Kasumi-1 (cell line): ENCODE measurements around the gene COPA.
A peak's percentile ranks its signal among the peaks of the same experiment; 100 is the strongest.

Source experiments
- DNase-seq, 2 experiments: peaks; one replicate each; lab custom pipeline; 2025; lab: John Stamatoyannopoulos, UW

The COPA gene

GRCh38 chr1:160362168-160362957, 19.3 kb upstream of the COPA start:
- no peak for DNase-seq

- no peak for DNase-seq
Measured at GRCh38 chr1:160361814-160362167, 18.7 kb upstream of the COPA start.

DNA sequence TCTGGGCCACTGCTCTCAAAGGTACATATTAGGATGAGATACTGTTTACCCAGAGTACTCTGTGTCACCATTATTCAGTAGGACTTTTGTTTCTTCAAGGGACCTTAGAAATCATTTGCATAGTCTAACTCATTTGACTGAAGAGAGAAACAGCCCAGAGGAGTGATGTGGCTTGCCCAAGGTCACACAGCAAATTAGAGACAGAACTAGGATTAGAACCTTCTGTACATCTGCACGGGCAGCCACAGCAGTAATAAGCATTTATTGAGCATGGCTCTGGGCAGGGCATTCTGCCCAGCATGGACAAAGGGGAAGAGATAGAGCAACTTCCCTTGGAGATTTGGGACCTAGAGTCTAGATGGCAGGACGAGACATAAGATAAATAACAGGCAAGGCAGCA, 18.1 kb upstream of the COPA start:
- DNase-seq: no peak

DNA sequence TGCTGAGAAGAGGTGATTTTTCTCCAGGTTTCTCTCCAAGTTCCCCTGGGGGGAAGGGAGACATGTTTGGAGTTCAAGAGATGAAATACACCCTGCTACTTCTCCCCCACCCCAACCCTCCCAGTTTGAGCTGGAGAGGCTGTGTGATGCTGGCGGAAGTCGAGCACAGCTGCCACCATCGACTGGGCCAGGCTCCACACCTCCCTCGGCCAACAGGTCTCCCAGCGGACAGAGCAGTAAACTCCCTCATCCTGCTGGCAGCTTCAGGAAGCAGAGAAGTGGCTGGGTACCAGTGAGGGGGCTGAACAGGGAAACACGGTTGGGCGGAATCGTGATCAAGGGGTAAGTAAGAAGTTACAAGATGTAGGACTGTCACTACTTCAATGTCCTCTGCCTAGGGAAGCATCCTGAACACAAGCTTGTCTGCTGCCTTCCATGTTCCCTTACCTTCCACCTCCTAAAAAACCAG, 17.2 kb upstream of the COPA start:
- no peak for DNase-seq

GRCh38 chr1:160359559-160360226, 16.6 kb upstream of the COPA start:
- no peak for DNase-seq

GRCh38 chr1:160358073-160358472, 15.0 kb upstream of the COPA start:
- no peak for DNase-seq

DNA sequence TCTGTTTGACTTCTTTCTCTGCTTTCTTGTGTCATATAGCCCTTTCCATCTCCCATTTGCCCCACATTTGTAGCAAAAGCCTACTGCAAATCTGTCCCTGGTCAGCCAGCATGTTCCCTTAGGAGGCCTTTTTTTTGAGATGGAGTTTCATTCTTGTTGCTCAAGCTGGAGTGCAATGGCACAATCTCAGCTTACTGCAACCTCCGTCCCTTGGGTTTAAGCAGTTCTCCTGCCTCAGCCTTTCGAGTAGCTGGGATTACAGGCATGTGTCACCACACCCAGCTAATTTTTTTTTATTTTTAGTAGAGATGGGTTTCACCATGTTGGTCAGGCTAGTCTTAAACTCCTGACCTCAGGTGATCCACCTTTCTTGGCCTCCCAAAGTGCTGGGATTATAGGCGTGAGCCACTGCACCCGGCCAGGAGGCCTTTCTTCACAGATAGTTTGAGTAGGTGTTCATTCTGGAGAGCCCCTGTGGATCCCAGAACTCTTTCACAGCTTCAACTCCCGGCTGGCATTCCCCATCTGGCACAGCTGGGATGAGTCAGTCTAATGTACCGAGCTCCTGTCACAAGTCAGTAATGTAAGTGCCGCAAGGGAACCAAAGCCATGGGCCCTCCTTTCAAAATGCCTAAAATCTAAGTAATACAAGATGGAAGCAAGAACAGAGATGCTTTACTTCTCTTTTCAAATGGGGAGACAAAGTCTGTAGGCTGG, 14.4 kb upstream of the COPA start:
- DNase-seq: no peak

DNA sequence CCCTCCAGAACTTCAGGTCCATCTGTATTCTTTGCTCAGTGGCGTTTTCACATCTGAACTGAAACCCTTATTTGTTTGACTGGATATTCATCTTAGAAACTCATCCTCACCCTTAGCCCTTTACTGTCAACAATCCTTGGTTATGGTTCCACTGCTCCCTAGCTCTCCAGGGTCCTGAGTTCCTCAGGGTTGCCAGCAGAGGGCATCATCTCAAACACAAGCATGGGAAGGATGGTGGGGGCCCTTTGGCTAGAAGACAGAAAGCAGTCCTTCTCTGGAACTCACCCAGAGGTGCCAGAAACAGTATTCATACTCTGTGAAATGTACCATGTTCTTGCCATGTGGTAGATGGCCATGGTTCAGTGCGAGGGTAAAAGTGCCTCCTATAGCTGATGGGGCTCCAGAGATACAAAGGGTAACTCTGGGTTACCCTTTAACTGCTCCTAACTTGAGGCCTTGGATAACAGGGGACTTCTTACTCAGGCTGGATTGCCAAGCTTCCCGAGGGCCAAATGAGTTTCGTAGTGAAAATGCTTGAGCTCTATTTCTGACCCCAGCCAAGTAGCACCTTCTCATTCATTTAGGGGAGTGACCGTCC, 11.4 kb upstream of the COPA start:
- peak; percentile 50 to 67 for DNase-seq

DNA sequence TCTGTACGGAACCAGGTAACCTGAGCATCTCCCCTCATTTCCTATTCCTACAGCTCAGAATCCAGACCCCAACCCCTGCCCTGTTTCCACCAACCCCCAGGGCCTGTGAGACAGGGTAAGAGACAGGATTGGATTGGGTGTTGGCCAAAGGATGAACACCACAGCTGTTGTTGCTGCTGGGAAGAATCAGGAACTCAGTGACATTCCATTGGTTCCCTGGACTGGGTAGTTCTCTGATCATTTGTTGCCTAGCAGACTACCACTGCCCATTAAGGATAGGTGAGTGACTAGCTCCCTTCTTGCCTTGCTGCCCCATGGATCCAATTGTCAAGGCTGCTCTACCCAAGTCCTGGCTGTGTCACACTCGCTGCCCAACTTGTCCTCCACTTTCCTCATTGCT, 10.2 kb upstream of the COPA start:
- no peak for DNase-seq

DNA sequence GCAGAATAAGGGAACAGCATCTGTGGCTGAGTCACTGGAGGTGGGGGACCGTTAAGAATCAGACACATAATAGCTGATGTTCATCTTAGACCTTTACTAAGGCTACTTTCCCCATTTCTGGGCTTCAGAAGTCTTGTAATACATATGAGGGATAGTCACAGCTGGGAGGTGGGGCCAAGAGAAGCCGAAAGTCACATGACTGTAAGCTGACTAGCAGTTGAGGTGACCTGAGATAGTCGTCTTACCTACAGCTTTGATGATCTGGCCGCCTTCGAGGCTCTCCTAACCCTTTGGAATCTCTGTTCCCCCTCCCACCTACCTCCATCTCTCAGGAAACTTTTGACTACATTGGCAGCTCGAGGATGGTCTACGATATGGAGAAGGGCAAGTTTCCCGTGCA, 9.5 kb upstream of the COPA start:
- no peak for DNase-seq

- no peak for DNase-seq
Measured at GRCh38 chr1:160351629-160352028, 8.6 kb upstream of the COPA start.

DNA sequence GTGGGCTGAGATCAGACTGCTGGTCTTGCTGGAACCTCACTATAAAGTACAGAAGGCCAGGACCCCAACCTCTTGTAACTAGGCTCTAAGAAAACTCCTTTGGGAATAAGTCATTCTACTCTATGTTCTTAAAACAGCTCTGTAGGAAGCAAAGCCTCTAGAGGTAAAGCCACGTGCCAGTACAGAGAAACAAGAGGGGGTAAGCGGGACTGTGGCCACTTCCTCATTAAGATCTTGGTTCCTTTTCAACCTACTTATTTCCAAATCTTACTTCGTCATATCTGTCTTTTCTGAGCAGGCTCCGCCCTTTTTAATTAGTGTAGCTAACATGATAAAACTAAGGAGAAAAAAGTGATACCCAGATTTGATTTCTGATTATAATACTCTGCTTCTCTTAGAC, 3.9 kb upstream of the COPA start:
- DNase-seq: peak; percentile 64 to 75

DNA sequence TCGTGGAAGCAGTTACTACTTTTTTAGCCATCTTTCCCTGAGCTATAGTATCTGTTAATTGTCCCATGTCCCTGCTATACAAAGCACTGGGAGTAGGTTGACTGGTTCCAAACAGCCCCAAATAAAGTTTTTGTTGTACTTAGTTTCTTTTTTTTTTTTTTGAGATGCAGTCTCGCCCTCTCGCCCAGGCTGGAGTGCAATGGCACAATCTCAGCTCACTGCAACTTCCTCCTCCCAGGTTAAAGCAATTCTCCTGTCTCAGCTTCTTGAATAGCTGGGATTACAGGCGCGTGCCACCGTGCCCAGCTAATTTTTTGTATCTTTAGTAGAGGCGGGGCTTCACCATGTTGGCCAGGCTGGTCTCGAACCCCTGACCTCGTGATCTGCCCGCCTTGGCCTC, 3.4 kb upstream of the COPA start:
- no peak for DNase-seq

- DNase-seq: no peak
Measured at GRCh38 chr1:160344936-160345335, 1.9 kb upstream of the COPA start.

- no peak for DNase-seq
Measured at GRCh38 chr1:160344241-160344640, 1.2 kb upstream of the COPA start.

DNA sequence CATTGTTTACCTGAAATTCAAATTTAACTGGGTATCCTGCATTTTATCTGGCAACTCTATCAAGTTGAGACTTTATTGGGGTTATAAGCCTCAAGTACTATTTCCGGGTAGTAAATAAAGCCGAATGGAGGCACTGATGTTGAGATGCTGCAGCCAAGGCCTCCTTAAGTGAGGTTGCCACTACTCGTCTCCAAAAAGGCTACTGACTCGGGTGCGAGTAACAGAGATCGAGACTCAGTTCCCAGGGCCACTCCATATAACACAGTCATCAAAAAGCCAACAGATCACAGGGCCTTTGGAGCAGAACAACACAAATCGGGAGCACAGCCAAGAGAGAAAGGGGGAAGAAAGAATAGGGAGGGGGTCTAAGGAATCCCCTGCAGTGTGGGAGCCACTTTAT, 524 bp downstream of the COPA start:
- no peak for DNase-seq

DNA sequence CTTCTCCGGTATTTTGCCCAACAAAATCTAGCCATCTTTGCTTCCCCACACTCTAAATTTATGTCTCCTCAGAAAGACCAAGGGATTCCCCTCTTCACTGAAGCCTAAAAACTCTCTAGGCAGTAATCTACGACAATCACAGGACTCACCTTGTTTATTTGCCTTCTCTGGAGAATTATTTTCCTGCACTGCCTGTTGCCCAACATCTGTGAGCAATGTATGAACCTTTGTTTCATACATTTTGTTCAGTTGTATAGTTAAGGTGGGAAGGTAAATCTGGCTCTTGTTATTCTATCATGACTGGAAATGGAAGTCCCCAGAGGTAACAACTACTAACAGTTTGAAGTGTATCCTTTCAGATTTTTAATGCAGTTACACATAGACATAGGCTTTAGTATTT, 2.2 kb downstream of the COPA start:
- no peak for DNase-seq

- no peak for DNase-seq
Measured at GRCh38 chr1:160340146-160340545, 2.9 kb downstream of the COPA start.

DNA sequence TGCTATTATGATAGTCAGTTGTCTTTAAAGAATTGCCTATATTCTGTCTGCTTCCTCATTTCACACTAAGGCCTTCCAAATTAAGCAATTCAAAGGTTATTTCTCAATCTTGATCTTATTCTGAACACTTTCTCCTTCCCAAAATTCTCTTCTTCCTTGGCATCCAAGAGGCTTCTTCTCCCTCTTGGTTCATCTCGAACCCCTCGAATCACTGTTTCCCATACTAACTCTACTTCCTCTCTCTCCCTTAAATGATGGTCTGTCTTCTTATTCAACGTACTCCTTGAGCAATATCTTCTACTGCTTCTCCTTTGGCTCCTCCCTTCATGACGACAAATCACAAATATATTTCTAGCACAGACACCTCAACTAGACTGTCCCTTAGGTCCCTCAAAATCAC, 4.5 kb downstream of the COPA start:
- DNase-seq: peak in 1 of 2 experiments; percentile 10

- DNase-seq: no peak
Measured at GRCh38 chr1:160332516-160332915, 10.5 kb downstream of the COPA start.

- DNase-seq: peak in 1 of 2 experiments; percentile 6
Measured at GRCh38 chr1:160330119-160330518, 12.9 kb downstream of the COPA start.

GRCh38 chr1:160328184-160328583, 14.9 kb downstream of the COPA start:
- DNase-seq: no peak

- DNase-seq: no peak
Measured at GRCh38 chr1:160326418-160326817, 16.6 kb downstream of the COPA start.
